GM21717 (cell line): ENCODE data around the gene KCNC4.

Experiments
- ATAC-seq: cut with Tn5 transposase; IDR thresholded peaks from one replicate; pipeline ENCODE4 v1.9.1; 2021; ENCODE audit warnings: mild to moderate bottlenecking, moderate library complexity; ENCODE audit not compliant: unreplicated experiment

The KCNC4 gene

GRCh38 chr1:110229348-110230001 is 19.4 kb downstream of the KCNC4 start:
- no peak for ATAC-seq

GRCh38 chr1:110230381-110231199 is 20.5 kb downstream of the KCNC4 start:
- ATAC-seq, result no peak

GRCh38 chr1:110233861-110234260 is 23.7 kb downstream of the KCNC4 start:
- ATAC-seq, result no peak

- ATAC-seq, result no peak
These were observed 24.6 kb downstream of the KCNC4 start for GRCh38 chr1:110234691-110235090.

GRCh38 chr1:110235181-110235833 is 25.2 kb downstream of the KCNC4 start:
- ATAC-seq, result no peak

- ATAC-seq, result no peak
These were observed 25.9 kb downstream of the KCNC4 start for GRCh38 chr1:110235834-110236682.

- ATAC-seq, result no peak
These were observed 27.5 kb downstream of the KCNC4 start for GRCh38 chr1:110237386-110238152.

GRCh38 chr1:110239441-110240430 is 29.6 kb downstream of the KCNC4 start:
- ATAC-seq, result no peak

GRCh38 chr1:110240476-110241210 is 30.5 kb downstream of the KCNC4 start:
- no peak for ATAC-seq

GRCh38 chr1:110241516-110241915 is 31.4 kb downstream of the KCNC4 start:
- no peak for ATAC-seq

- ATAC-seq, result no peak
These were observed 31.9 kb downstream of the KCNC4 start for GRCh38 chr1:110242062-110242461.

GRCh38 chr1:110242731-110243130 is 32.6 kb downstream of the KCNC4 start:
- no peak for ATAC-seq

GRCh38 chr1:110243146-110243545 is 33.0 kb downstream of the KCNC4 start:
- ATAC-seq, result no peak

GRCh38 chr1:110243574-110243973 is 33.5 kb downstream of the KCNC4 start:
- ATAC-seq, result peak; percentile 50

- ATAC-seq, result no peak
These were observed 35.9 kb downstream of the KCNC4 start for GRCh38 chr1:110245876-110246620.

- no peak for ATAC-seq
These were observed 38.6 kb downstream of the KCNC4 start for GRCh38 chr1:110248746-110249145.

- ATAC-seq, result no peak
These were observed 39.1 kb downstream of the KCNC4 start for GRCh38 chr1:110249256-110249655.

GRCh38 chr1:110250008-110250407 is 39.9 kb downstream of the KCNC4 start:
- ATAC-seq, result no peak
